GM19395 (cell line): ENCODE measurements around the gene PRKCSH.
"Not testable (repeated sequence)": the region's sequence is repeated elsewhere in the genome, so short reads cannot be mapped to it uniquely, and the experiment has no call there.

Source experiments
- ATAC-seq: cut with Tn5 transposase; IDR thresholded peaks from one replicate; pipeline ENCODE4 v1.9.1; 2021; ENCODE audit warnings: mild to moderate bottlenecking, moderate library complexity; ENCODE audit not compliant: unreplicated experiment

Gene PRKCSH, protein sequence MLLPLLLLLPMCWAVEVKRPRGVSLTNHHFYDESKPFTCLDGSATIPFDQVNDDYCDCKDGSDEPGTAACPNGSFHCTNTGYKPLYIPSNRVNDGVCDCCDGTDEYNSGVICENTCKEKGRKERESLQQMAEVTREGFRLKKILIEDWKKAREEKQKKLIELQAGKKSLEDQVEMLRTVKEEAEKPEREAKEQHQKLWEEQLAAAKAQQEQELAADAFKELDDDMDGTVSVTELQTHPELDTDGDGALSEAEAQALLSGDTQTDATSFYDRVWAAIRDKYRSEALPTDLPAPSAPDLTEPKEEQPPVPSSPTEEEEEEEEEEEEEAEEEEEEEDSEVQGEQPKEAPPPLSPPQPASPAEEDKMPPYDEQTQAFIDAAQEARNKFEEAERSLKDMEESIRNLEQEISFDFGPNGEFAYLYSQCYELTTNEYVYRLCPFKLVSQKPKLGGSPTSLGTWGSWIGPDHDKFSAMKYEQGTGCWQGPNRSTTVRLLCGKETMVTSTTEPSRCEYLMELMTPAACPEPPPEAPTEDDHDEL

DNA sequence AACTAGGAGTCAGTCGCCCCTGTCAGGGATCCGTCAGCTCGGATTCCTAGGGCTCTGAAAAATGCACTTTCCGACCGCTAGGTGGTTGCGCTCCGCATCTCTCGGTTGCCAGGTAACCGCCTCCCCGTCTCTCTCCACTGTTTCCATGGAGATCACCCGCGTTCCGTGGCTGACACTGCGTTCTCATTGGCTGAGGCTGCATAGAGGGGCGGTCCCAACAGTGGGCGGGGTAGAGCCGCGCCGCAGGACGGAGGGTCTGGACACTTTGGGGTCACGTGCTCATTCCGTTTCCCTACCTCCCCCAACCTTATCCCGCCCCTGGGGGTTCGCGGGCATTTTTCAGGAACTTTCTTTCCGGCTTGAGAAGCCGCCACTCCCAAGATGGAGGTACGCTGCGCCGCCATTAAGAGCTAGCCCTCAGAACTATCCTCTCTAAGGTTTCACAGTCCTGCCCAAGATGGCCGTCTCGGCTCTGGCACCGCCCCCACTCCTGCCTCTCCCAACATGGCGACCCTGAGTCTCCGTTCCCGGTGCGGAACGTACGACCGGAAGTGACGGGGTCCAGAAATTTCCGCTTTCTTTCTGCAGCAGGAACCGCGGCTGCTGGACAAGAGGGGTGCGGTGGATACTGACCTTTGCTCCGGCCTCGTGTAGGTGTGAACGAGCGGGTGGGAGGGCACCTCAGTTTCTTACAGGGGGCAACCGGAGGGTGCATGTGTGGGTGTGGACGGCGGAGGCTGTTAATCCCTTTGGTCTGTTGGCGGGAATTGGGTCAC, at the start of gene PRKCSH, which contains the start of gene ODAD3:
TSS of gene PRKCSH (plus strand) at position 579 of the 776 bp plus-strand sequence. CDS start 483 bp downstream, outside the sequence.
TSS of gene ODAD3 (minus strand) at position 65 of the 776 bp plus-strand sequence. CDS start 105 bp downstream, outside the sequence.
- ATAC-seq = peak; percentile 87

DNA sequence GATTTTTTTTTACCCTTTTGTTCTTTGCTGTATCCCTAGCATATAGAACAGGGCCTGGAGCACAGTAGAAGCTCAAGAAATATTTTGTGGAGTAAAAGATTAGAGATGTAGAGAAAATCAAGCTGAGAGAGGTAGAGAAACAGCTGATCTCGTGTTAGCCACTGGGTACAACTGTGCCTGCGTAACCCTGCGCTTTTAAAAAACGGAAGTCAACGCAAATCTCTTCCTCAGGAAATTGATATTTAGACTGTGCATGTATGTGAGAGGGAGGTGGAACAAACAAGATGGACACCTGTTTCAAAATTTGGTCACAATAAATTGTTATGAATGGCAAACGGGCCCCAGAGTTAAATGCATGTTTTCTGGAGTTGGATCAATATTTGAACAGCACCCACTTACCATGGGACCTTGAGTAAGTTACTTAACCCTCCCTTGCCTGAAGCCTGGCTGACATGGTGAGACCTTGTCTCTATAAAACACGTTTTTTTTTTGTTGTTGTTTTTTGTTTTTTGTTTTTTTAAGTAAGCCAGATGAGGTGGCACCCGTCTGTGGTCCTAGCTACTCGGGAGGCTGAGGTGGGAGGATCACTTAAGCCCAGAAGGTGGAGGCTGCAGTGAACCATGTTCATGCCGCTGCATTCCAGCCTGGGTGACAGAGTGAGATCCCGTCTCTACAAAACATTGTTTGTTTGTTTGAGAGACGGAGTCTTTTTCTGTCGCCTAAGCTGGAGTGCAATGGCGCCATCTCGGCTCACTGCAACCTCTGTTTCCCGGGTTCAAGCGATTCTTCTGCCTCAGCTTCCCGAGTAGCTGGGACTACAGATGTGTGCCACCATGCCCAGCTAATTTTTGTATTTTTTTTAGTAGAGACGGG, 48.0 kb upstream of the PRKCSH start:
- no peak for ATAC-seq

DNA sequence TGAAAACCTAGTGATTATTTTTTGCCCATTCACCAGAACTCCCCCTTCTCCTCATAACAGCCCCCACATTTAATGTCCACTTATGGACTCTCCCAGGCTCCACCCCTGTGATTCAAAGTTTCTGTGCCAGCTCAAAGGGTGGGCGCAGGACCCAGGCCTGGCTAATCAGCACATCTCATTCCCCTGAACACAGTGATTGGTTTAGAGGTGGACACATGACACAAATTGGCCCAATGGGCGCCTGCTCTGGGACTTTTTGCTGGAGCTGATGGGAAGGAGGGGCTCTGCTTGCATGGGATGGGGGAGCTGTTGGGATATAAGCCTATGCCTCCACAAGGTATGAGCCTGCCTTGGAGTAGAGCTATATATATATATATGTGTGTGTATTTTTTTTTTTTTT, 45.1 kb upstream of the PRKCSH start:
- no peak for ATAC-seq

DNA sequence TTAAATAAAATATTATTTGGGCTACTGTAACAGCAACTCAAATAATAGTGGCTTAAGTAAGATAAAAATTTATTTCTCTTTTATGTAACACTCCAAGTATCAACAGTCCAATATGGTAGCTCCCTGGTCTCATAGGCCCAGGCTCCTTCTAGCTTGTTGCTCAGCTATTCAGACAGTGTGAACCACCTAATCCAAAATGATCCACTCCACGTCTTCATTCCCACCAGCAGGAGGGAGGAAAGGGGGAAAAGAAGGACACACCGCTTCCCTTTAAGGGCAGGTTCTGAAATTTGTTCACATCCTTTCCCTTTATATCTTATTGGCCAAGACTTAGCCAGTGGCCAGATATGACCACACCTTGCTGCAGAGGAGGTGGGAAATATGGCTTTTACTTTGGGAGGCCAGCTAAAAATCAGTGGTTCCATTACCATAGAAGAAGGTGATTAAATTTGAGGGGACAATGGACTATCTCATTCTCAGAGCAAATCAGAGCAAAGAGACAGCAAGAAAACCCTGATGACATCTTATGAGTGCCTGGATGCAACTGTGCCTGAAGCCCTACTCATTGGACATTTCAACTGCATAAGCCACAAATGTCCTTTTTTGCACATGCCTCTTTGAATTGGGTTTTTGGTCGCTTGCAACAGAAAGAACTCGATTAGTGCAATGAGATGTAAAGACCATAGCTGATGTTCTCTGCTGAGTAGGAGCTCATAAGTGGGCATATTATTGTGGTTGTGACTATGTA, 44.3 kb upstream of the PRKCSH start:
- ATAC-seq = no peak

DNA sequence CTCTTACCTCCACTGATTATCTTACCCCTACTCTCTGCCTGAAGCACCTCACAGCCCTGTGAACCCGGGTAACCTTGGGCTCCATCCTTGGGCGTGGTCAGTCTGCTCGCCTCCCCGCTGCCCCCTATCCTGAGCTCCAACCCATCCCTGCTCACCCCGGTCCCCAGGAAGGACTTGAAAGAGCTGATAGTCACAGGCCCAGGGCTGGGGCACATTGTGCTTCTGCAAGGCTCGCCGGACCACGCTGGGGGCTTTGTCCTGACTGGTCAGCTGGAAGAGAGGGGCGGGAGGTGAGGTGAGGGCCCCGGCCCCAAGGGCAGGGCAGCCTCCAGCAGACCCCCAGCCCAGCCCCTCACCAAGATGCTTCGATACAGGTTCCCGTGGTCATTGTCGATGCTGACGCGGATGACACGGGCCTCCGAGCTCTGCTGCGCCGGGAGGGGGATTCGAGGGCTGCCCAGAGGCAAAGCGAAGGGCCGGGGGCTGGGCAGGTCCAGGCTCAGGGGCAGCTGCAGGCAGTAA, 38.3 kb upstream of the PRKCSH start:
- ATAC-seq = no peak

DNA sequence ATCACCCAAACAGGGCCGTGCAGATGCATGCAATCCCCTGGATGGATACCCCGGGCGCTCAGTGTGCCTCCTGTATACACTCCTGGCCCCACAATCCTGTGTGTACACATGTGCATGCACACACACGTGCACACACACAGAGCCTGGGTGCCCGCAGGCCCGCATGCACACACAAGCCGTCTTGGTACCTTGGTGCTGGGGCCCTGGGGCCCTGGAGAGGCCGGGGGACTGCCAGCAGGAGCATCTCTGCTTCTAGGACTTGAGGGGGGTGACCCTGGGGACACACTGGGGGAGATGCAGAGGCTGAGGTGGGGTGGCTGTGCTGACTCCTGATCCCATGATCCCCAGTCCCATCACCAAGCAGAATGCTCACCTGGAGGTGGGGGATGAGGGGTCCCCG, 35.8 kb upstream of the PRKCSH start:
- no peak for ATAC-seq

DNA sequence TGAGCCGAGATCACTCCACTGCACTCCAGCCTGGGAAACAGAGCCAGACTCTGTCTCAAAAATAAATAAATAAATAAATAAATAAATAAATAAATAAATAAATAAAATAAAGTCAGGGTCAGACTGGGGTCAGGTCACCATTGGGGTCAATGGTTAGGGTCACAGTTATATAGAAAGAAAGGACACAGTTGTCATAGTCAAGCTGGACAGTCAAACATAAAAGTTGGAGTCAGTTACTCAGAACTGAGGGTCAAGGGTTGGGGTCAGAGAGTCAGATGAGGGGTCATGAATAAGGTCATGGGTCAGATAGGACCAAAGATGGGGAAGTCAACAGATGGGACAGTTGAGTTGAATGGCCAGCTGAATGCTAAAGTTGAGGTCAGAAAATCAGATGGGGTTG, 34.6 kb upstream of the PRKCSH start:
- ATAC-seq = no peak

DNA sequence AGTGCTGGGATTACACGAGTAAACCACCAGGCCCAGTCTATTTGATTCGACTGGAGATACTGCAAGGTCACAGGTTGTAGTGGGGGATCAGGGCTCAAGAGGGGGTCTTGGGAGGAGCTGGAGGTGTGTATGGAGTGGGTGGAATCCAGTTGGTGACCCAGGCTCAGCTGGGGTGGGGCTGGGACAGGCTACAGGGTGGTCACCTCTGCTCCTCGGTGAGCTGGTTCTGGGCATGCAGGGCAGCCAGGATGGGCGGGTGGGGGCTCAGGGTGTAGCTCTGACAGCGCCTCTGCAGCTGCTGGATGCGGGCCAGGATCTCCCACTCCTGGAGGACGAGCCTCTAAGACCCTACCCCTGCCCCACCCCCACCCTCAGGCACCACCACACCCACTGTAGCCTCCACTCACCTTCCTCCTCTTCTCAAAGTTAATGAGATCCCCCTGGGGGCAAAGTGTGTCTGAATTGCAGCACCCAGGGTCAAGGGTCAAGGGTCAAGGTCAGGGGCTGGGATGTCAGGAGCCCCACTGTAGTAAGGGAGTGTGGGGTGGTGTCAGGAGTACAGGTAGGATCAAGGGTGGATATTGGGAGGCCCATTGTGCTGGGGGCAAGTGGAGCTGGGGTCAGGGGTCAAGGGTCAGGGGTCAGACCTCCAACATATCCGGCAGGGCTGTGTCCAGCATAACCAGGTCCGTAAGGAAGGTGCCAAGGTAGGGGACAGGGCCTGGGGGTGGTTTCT, 33.5 kb upstream of the PRKCSH start:
- ATAC-seq = no peak

DNA sequence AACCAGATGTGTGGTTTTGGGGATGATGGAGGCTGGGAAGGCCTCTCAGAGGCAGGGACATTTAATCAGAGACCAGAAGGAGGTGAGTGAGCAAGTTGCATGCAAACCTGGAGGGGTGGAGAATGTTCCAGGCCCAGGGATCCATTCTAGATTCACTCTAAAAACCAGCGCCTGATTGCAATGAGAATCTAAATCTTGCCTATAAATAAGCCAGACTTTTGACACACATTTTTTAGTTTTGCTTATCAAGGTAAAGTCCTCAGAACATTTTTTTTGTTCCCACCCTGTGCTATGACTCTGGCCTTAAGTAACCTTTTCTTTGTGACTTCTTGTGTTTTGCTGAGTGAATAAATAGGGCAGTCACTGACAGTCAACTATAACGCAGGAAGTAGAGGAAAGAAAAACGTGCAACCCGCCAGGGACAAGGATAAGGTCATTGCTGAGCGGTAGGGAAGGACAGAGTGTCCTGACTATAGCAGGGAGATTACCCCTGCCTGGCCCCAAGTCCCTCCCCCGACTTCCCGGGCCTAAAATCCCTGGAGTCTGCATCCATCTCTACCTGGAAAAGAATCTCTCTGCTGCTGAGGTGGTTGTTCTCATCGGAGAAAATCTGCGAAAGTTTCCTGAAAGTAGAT, 30.7 kb upstream of the PRKCSH start:
- no peak for ATAC-seq

DNA sequence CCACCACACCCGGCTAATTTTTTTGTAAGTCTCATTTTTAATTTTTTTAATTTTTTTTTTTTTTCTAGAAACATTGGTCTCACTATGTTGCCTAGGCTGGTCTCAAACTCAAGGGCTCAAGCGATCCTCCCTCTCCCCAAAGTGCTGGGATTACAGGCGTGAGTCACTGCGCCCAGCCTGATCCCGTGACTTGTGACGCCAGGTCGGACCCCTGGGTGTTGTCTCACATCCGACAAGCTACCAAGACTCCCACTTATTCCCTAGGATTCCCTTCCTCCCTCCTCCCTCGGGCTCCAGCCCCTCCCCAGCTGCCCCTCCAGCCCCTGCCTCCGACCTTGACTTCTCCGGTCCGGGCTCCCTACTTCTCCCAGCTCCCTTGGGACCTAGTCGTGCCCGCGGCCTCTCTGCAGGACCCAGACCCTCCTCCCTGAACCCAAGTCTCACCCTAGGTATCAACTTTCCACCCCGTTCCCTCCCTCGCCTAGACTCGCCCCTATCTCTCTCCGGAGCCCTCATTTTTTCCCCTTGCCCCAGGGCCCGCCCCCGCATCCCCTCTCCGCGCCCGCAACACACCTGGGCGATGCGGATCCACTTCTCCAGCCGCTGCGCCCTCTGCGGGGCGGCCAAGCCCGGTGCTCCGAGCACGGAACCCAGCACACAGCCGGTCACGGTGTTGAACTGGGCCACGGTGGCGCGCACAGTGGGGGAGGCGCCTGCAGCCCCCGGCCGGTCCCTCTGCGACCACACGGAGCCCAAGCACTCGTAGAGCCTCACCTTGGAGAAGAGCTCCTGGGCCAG, 29.4 kb upstream of the PRKCSH start:
- no peak for ATAC-seq

DNA sequence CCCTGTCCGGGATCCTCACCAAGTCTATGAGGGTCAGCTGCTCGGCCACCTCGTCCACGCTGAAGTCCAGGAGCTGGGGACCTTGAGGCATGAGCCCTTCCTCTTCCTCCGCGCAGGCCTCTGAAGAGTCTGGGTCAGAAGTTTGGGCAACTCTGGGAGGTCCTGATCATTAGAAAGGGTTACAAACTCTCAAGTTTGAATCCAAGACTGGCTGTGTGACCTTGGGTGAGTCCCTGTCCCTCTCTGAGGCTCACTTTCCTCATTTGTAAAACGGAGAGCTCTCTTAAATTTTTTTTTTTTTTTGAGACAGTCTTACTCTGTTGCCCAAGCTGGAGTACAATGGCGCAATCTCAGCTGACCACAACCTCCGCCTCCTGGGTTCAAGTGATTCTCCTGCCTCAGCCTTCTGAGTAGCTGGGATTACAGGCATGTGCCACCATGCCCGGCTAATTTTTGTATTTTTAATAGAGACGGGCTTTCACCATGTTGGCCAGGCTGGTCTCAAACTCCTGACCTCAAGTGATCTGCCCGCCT, 28.7 kb upstream of the PRKCSH start:
- ATAC-seq = not testable (repeated sequence)

DNA sequence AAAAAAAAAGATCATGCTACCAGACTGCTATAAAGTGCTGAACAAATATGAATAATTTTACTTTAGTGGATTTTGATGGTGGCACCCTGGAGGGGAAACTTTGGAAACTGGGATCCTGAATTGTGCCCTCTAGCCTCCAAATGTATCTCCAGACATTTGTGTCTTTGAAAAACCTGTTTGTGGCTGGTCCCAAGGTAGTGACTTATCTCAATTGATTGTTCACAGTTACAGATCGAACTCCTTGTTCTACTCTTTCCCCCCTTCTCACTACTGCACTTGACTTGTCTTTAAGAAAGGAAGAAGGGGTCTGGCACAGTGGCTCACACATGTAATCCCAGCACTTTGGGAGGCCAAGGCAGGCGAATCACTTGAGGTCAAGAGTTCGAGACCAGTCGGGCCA, 26.8 kb upstream of the PRKCSH start:
- ATAC-seq = no peak

DNA sequence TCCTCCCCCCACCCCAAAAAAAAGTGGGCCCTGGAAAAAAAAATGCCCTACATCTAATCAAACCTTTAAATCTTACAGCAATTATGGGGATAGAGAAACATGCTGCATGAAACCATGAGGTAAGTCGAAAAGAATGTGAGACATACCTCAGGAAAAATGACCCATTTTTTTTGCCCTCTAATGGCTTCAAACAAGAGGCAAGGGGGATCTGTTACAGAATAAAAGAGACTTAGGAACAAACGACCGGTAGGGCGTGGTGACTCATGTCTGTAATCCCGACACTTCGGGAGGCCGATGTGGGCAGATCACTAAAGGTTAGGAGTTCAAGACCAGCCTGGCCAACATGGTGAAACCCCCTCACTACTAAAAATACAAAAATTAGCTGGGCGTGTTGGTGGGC, 24.8 kb upstream of the PRKCSH start:
- no peak for ATAC-seq

DNA sequence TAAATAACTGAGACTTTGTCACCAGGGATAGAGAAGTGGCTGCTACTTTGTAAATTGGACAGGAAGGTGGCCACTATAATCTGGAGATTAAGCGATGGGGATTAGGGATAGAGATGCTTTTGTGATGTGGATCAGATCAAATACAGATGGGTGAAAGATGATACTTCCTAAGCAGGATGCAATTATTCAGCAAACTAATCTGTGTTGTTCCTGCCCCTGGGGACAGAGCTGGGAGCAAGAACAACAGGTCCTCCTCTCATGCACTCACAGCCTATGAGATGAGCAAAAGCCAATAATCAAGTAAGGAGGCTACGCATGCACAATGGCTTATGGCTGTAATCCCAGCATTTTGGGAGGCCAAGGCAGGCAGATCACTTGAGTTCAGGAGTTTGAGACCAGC, 20.9 kb upstream of the PRKCSH start:
- ATAC-seq = no peak

DNA sequence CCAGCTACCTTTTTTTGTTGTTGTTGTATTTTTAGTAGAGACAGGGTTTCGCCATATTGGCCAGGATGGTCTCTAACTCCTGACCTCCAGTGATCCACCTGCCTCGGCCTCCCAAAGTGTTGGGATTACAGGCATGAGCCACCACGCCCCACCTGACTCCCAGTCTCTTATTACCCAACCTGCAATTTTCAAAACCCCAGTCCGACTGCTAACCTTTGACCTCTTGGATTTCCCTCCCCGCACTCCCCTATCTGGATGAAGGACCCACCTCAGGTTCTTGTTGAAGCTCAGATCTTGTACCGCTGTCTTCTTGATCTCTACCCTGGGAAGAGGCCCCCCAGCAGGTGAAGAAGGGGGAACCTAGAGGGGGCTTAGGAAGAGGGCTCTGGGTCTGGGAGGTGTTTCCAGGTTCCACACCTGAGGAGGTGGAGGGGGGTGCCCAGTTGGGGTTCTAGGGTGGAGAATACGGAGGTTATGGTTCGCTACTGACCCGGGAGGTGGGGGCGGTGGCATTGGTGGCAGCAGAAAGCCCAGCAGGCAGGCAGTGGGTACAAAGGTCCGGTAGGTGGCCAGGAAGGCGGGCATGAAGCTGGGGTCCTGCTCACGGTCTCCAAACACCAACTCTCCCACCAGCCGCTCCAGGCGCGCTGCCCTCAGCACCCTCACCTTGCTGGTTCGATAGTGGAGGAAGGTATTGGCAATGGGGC, 18.9 kb upstream of the PRKCSH start:
- ATAC-seq = no peak

DNA sequence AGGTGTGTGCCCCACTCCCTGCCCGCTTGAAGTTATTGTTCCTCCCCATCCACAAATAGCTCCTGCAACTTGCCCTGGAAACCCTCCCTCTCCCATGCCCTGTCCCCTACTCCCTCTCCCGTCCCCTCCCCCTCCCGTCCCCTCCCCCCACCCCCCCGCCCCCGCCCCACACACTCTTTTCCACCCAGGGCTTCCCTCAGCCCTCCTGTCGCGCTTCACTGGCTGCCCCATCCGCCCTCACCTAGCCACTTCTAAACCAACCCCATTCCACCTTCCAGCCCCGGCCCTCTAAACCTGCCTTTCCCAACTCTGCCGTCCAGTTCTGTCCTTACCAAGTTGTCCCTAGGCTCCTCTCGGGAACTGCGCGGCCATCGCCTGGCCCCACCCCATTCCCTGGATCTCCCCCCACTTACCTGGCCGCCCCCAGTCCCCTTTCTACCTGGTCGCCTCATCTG, 17.3 kb upstream of the PRKCSH start:
- no peak for ATAC-seq
